SK-N-MC (cell line): ENCODE data around the gene CACNG7.

Experiments
- EZH2 ChIP-seq: fragments of 200-600 bp; sonication (generic); IDR thresholded peaks from one replicate; pipeline ENCODE4 v1.6.1; 2017; ENCODE audit warnings: antibody characterized with exemption
- POLR2AphosphoS5 ChIP-seq: IDR thresholded peaks from 2 replicates; pipeline ENCODE4 v1.6.1; 2012; ENCODE audit warnings: mild to moderate bottlenecking, low read depth, low read length, borderline replicate concordance

GRCh38 chr19:53910170-53910518, 1.1 kb downstream of the CACNG7 start:
- TF ChIP-seq EZH2, result no peak
- no peak for TF ChIP-seq POLR2AphosphoS5
